Stimulated activated CD4-positive, alpha-beta T cell treated with anti-CD3 and anti-CD28 coated beads, Interleukin-1b, Interleukin-23, amount 100 ng/mL, for 4 hours (primary cell): ENCODE measurements around the gene C17orf50.

ENCODE experiments used
- DNase-seq, 2 donors: peaks; one replicate each; pipeline ENCODE4 v3.0.0-alpha.2; 2020; ENCODE audit warnings: low read depth in 2 of 2

The C17orf50 gene

DNA sequence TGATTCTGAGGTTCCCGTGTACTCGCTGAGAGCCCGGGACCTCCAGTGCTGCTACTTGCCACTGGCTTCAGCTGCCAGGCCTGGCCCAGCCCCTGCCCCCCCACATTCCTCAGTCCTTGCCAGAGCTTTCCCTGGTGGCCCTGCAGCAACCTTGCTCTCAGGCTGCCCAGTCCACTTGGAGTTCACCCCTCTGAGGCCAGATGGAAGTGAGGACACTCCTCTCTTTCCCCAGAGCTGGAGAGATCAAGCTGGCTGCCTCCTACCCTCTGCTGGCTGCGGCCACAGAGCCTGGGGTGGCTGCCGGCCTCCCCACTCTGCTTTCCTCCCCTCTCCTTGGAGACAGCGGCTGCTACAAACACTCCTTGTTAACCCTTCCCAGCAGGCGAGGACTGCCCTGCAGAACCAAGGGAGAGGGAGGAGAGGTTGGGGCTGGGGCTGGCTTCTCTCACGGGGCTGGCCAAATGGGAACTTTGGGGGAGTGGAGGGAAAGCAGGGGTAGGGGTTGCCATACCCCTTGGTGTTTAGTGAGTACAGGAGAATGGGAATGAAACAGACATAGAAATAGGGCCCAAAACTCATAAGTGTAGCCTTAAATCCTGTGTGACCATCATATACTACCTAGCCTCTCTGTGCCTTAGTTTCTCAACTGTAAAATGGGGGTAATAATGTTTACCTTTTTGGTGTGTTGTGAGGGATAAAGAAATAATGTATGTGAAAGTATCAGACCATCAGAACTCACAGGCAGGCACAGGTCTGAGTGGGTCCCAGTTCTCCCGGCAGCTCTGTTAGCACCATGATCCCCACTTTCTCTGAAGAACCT, 7.5 kb upstream of the C17orf50 start, which contains the start of gene GAS2L2:
GAS2L2 (minus strand) TSS at position 295 of the 820 bp plus-strand sequence. CDS start 389 bp downstream, outside the sequence.
- no peak for DNase-seq

DNA sequence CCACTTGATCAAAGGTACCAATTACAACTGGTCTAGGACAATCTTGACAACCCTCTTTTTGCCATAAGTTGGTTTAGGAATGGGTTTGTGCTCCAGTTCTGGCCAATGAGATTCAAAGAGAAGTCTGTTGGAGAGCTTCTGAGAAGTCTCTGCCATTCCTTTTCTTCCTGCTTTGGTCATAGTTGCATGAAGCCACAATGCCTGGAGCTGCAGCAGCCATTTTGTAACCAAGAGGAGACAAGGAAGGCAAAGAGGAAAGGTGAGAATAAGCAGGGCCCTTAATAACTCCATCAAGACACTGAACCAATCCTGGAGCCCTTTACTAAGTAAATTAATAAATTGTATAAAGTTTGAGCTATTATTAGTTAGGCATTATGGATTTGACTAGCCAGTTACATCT, 3.4 kb upstream of the C17orf50 start:
- no peak for DNase-seq

DNA sequence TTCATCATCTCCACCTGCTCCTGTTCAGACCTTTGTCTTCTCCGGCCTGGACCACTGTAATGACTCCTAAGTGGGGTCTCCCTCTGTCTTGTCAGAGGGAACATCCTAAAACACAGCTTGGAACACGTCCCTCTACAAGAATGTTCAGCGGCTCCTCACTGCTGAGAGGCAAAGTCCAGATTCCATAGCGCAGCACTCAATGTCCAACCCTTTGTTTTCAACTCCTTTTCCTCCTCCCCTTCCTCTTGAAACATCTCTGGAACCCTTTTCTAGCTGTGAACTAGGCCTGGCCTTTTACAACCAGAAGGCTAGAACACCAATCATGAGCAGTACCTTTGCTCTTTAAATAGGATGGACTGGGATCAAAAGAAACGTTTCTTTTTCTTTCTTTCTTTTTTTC, 914 bp downstream of the C17orf50 start:
- DNase-seq: no peak

DNA sequence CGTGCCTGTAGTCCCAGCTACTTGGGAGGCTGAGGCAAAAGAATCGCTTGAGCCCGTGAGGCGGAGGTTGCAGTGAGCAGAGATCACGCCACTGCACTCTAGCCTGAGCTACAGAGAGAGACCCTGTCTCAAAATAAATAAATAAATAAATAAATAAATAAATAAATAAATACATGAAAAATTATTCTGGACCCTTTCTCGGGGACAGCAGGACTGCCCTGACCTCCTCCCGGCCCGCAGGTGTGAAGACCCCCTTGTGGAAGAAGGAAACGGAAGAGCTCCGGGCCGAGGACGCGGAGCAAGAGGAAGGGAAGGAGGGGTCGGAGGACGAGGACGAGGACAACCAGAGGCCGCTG, 3.1 kb downstream of the C17orf50 start:
- DNase-seq: no peak

DNA sequence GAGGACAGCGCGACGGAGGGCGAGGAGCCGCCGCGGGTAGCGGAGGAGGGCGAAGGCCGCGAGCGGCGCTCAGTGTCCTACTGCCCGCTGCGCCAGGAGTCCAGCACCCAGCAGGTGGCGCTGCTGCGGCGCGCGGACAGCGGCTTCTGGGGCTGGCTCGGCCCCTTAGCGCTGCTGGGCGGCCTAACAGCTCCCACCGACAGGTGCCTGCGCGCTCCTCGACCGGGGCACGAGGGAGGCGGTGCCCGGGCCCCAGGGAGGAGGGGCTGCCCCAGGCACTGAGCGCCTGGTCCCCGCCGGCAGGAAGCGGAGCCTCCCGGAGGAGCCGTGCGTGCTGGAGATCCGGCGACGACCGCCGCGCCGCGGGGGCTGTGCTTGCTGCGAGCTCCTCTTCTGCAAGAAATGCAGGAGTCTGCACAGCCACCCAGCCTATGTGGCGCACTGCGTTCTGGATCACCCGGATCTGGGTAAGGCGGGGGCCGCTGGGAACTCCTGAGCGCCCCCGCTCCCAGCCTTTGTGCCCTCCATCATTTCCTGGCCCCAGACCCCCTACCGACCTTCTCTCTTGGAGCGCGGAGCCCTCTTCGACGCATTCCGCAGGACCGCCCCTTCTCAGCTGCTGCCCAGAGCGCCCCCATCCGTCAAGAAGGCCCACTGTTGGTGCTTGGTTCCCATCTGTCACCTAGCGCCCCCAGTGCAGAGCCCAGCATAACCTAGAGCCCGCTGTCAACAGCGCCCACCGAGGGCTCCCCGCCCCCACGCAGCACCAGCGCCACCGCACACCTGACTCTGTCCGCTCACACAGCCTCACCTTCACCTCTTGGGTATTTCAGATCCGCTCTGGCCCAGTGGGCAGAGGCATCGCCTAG, 3.7 kb downstream of the C17orf50 start:
- DNase-seq: peak; percentile 74 to 87

DNA sequence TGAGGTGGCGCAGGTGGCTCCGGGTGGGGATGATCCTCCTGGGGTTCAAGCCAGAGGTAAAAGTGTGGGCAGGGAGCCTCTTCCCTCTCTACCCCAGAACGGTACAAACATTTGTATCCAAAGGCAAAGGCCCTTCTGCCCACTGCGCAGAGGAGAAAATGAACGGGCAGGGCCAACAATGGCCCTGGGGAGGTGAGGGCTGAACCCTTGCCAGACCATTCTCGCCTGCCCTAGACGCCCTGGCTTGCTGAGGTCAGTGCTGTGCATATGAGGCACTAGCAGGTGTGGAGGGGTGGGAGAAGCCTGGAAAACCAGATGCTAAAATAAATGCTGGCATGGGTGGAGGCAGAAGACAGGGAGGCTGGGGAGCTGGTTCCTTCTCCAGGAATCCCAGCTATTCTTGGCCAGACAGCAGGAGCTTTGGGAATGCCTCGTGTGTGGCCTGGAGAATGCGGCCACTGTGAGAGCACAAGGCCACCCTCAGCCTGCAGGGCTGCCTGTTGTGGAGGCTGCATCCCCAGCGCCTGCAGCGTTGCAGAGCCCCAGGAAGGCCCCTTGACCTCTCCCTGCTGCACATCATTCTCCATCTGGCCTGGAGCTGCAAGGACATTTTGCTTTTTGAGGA, 4.5 kb downstream of the C17orf50 start:
- no peak for DNase-seq

DNA sequence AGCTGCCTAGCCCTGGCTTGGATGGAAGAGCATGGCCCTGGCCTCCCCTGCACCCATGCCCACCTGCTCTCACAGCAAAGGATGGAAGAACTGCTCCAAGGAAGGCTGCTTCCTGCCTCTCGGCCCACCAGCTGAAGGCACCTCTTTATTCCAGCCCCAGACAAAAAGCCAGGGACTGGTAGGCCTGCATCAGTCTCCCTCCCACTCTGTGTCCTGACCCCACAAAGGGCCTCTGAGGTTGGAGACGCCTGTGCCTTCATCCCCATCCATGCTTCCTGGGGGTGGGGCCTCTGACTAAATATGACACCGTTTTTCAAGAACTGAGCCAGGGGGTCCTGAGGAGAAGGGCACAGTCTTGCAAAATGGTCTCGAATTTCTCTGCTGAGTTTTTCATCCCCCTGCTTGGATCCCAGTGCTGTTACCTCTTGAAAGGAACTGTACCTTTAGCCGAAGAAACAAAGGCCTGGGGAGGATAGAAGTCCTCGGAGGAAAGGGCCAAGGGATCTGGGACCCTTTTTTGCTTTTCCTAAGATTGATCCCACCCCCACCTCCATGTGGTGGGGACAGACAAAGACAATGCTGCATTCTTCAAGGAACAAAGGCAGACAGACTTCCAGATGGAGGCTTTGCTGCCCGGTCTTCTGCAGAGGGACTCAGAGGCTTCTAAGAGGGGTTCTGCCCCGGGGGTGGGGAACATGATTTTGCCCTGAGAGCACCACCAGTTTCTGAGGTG, 5.2 kb downstream of the C17orf50 start:
- no peak for DNase-seq

DNA sequence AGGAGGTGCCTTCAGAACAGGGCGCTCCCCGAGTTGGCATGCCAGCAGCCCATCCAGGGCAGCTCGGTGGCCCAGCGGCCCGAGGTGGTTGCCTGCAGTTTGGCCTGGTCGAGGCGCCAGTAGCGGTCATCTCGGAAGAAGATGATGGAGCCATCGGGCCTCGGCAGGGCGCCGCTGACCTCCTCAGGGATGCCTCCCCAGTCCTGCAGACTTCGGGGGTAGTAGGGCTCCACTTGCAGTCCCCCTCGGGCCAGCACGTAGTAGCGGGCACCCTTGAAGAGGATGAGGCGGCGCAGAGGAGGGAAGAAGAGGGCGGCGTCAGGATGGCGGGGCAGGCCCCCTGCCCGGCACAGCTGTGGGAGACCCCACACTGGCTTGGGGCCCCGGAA, 5.8 kb downstream of the C17orf50 start:
- no peak for DNase-seq

DNA sequence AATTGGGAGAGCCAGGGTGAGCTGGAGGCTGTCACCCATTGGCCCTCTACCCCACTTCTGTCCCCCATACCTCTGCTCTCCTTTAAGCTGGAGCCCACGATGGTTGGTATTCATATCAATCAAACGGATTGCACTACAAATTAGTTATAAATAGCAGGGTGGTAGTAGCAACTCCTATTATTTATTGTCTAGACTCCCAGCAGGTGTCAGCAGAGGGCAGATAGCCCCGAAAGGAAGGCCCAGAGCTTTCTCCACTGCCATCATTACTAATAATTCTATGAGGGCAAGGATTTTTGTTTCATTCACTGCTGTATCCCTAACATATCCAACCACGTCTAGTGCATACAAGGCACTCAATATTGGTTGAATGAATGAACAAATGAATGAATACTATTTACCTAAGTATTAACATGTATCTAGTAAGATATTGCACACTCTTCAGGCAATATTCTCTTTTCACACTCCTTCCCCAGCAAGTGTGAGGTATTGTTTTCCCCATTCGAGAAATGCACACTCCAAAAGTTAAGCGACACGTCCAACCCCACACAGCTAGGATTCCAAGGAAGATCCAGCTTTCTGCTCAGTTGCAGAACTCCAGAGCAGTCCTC, 6.3 kb downstream of the C17orf50 start:
- peak in 1 of 2 donors; percentile 25 for DNase-seq

DNA sequence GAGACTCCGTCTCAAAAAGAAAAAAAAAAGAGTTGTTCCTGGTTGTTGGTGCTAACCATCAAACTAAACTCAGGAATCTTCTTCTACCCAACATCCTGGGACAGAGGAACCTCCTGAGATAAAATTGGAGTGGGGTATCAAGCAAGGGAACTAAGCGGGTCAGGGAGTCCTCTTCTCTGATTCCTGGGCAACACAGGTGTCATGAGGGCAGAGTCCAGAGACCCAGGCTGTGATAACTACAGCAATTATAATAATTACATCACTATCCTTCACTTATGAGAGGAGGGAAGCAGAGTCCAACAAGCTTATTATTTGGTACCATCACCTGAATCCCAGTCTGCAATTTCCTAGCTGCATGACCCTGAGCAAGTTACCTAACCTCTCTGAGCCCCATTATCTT, 8.1 kb downstream of the C17orf50 start:
- DNase-seq: no peak

DNA sequence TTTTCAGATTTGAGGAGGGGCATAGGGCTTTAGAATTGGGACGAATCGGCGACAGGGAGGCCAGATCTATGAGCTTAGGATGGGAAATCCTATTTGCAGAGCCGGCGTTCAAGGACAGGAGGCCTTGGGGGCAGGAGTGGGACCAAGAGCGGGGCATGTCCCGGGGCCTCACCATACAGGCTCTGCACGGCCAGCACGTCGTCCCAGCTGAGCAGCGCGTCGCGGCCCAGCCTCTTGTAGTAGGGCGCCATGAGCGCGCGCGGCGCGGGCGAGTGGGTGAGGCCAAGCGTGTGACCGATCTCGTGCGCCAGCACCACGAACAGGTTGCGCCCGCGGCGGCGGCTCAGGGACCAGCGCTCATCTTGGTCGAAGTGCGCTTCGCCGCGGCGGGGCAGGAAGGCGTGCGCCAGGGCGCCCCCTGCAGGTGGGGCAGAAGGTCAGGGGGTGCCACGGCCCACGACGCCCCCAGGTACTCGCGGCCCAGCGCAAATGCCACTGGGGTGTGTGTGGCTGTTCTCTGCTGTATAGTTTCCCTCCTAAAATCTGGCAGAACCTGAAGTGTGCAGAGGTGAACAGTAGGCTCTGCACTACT, 9.3 kb downstream of the C17orf50 start:
- no peak for DNase-seq

DNA sequence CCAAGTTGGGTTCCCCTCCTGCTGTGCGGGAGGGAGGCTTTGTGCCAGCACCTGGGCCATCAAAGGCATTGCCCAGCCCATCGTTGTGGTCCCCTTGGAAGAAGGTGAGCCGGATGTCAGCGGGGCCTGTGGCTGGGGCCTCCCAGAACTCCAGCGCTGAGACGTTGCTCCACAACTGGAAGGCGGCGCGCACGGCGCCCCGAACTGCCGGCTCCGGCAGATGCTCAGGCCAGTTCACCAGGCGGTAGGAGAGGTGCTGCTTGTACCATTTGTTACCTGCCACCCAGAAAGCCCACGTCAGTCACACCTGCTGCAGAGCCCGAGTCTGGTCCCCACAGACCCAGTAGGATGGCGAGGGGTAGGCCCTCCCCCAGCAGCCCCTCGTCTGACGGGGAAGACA, 12.4 kb downstream of the C17orf50 start:
- DNase-seq: no peak

DNA sequence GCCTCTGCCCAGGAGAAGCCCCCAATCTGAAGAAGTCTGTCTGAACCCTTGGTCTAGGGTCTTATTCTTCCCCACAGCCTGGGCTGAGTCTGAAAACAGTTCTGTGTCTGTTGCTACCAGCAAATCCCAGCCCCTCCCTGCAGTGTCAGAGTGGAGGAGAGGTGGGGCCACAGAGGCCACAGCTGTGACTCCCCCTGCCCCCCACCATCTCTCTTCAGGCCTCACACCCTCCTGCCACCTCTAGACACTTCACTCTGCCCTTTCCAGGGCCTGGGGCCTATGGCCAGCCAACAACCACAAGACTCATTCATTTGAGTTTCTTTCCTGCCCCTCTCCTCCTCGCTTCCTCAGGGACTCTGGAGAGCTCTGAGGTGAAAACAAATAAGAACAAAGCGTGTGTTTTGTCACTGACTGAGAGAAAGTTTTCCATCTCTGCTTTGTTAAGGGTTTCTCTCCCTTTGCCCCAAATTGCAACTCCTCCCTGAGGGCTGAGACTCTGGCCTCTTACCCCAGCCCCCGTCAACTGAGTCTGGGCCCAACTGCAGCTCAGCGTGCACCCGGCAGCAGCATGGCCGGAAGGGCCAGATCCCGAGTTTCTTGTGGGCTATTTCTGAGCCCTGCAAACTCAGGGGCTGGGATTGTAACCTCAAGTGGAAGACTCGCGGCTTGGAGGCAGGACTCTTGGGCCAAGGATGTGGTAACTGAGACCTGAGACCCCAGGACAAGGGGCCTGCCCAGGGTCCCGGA, 13.2 kb downstream of the C17orf50 start:
- no peak for DNase-seq

DNA sequence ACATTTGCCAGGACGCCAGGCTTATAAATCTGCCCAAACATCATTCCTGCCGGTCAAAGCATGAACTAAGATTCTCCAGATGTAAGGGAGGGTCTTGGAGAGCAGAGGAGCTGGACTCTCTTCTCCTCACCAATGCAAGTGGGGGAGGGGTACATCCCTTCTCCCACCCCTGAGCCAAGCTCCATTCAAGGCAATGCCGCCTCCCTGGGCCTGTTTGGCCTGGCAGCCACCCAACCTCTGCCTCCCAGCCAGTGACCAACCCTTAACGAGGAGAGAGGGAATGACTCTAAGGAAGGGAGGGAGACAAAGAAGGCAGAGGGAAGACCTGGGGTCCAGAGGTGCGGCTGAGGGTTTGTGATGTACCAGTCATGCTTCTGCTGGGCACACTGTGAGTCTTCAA, 13.8 kb downstream of the C17orf50 start:
- no peak for DNase-seq

DNA sequence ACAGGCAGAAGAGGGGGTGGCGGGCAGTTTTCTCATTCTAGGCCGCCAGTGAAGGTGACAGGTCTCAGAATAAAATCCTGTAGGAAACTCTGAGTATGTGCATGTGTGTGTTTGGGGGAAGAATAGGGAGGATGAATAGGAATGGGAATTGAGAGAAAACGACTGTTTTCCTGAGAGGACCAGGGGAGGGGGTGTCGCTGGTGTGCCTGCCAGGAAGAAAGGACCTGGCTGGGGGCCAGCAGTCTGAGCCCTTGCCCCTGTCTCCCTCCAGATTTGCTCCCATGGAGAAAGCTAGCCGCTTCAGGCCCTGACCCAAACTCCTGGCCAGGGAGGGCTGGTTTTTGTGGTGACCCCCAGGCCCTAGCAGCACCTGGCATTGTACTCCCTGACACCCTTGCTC, 14.4 kb downstream of the C17orf50 start:
- DNase-seq: no peak

DNA sequence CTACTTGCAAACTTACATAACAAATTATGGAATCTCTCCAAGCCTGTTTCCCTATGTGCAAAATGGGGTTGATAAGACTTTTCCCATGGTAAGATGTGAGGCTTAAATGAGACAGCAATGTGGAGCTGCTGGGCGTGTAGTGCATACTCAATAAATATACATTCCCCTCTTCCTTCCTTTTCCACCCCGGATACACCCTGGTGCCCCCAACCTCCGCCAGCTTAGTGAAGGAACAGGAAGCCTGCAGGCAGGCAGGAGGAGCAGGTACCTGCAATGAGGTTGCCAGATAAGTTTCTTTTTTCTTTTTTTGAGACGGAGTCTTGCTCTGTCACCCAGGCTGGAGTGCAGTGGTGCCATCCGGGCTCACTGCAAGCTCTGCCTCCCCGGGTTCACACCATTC, 14.9 kb downstream of the C17orf50 start:
- DNase-seq: no peak

DNA sequence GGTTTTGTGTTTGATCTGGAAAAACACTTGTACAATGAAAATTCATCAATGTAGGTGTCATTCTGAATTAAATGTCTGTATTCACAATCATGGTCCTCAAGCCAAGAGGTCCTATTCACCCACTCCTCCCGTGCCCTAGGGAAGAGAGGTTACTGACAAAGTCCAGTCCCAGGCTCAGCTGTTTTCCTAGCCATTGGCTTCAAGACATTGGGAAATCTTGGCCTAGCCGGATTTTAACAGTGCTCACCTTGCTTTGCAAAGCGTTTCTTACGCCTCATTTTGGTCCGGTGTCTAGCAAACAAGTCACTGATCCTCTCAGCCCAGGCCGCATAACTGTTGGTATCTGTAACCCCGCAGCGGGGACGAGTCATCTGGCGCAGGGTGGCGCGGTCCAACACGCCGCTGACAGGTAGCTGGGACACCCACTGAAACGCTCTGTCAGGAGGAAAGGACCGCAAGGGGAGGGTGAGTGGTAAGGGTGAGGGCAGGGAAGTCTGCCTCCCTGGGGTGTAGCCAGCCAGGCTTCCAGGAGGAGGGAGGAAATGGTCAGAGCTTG, 18.0 kb downstream of the C17orf50 start:
- no peak for DNase-seq

DNA sequence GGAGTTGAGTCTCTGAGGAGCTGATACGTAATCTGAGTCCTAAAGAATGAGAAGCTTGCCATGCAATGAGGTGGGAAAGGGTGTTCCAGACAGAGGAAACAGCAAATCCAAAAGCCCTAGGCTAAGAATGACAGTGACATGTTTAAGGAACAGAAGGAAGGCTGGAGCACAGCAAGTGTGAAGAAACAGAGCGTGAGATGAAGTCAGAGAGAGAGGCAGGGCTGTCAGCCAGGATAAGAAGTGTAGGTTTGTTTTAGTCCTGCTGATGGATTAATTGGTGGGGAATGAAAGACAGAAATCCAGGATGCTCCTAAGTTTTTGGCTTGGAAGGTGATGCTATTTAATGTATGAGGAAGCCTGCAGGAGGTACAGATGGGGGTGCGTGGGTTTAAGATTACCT, 20.3 kb downstream of the C17orf50 start:
- no peak for DNase-seq

DNA sequence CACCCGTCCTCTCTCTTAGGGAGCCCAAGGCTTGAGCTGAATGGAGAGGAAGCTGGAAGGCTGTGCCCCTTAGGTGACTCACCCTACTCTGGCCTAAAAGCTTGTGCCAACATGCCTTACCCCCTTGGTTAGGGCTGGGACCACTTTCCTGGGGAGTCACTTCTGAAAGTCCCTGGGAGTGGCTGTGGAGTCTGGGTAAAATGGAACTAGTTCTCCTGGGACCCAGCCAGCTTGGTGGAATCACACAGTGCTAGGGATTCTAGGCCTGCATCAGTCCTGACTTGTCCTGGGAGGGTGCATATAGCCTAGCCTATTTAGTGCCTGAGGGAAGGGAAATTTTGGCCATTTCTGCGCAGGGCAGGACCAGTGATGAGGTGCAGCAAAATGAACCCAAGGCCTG, 24.2 kb downstream of the C17orf50 start:
- DNase-seq: no peak

DNA sequence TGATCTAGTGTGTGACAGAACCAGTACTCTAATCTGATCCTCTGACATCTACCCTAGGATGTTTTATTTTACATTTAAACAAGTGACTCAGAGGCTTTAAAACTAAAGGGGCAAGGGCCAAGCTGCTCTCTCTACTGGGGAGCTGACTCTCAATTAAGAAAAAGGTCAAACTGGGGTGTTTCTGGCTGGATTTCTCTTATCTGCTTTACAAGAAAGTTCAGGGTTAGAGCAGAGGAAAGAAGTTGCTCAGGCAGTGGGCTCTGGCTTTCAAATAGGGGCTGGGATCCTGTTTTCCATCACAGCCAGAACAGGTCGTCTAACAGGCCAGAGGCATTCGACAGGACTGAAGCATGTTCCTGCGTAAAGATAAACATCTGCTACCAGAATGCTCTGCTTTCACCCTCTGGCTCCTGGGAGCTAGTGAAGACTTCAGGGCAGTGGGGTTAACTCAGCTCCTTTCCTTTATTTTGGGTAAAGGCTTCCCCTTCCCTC, 26.3 kb downstream of the C17orf50 start:
- no peak for DNase-seq
